HepG2 (cell line): ENCODE results near the gene RBM47. TPM values are rescaled to one million over a fixed set of nuclear protein-coding genes. Genes with fewer than 3 reads are reported as not detected.

ENCODE experiments used
- ATAC-seq: fragments of 200-7000 bp; cut with Tn5 transposase; 3 replicates; pipeline ENCODE4 v1.9.1; 2020; ENCODE audit warnings: mild to moderate bottlenecking, moderate library complexity
- BruUV-seq: library from RNA; stranded (reverse); fragments of 400-500 nt; replicated peaks from 2 replicates; lab custom pipeline; 2021; lab: Mats Ljungman, UMichigan
- CTCF ChIA-PET: fragments of 300-600 bp; formaldehyde crosslinking; extraction: SDS; loops from one replicate; lab custom pipeline; 2021; ENCODE audit warnings: low total read pairs, inconsistent platforms, low intra/inter-chr PET ratio; lab: Yijun Ruan, JAX
- POLR2A ChIA-PET: fragments of 350-600 bp; sonication (Branson Sonifier 250); formaldehyde crosslinking; loops from one replicate; lab custom pipeline; 2020; ENCODE audit warnings: antibody characterized with exemption, inconsistent platforms; lab: Yijun Ruan, JAX
- DNase-seq: peaks from one replicate; pipeline ENCODE4 v3.0.0-alpha.2; 2015; ENCODE audit warnings: low spot score
- FAIRE-seq: peaks from 3 replicates; lab custom pipeline; 2011; peaks lifted over from hg19 to GRCh38; lab: Jason Lieb, UNC
- H2AFZ ChIP-seq: one replicate; pipeline ENCODE4 v1.6.1; 2011; ENCODE audit warnings: low read length, inconsistent platforms
- H3K27ac ChIP-seq: fragments of 300-600 bp; 3 replicates; pipeline ENCODE4 v1.8.0; 2011; ENCODE audit warnings: mixed run types, mild to moderate bottlenecking, mixed read lengths, low read length, inconsistent platforms; ENCODE audit not compliant: insufficient read depth; ENCODE audit errors: extremely low read length
- H3K27me3 ChIP-seq, 2 experiments: fragments of 200-600 bp in 1 of 2; 2 replicates in 1 of 2; 3 replicates in 1 of 2; pipeline versions ENCODE4 v1.6.0 to v1.8.0; 2011; ENCODE audit warnings: low read length in 2 of 2, mild to moderate bottlenecking in 2 of 2, moderate library complexity in 2 of 2, inconsistent platforms in 1 of 2; ENCODE audit not compliant: insufficient read depth in 2 of 2, control insufficient read depth in 1 of 2
- H3K36me3 ChIP-seq, 2 experiments: fragments of 200-600 bp in 1 of 2; replicated peaks in 1 of 2; 2 replicates in 1 of 2; 3 replicates in 1 of 2; pipeline versions ENCODE4 v1.5.1 to v1.8.0; 2011; ENCODE audit warnings: low read length in 2 of 2, inconsistent platforms in 1 of 2; ENCODE audit not compliant: insufficient read depth in 2 of 2, control insufficient read depth in 1 of 2
- H3K4me1 ChIP-seq: 2 replicates; pipeline ENCODE4 v1.5.1; 2012; ENCODE audit warnings: low read length, inconsistent platforms; ENCODE audit not compliant: insufficient read depth
- H3K4me2 ChIP-seq: 2 replicates; pipeline ENCODE4 v1.6.0; 2011; ENCODE audit warnings: low read depth, low read length, inconsistent platforms
- H3K4me3 ChIP-seq, 3 experiments: fragments of 200-600 bp in 1 of 3; sonication (generic), shearing (Covaris generic) in 1 of 3; replicated peaks in 1 of 3; 2 replicates each; pipeline ENCODE4 v1.5.1; 2011 to 2016; ENCODE audit warnings: low read length in 3 of 3, inconsistent platforms in 2 of 3, low read depth in 2 of 3, mild to moderate bottlenecking in 2 of 3, control low read depth in 1 of 3, mixed read lengths in 1 of 3; ENCODE audit not compliant: insufficient read depth in 1 of 3
- H3K79me2 ChIP-seq: one replicate; pipeline ENCODE4 v1.6.1; 2011; ENCODE audit warnings: low read length, inconsistent platforms; ENCODE audit not compliant: insufficient read depth
- H3K9ac ChIP-seq: 2 replicates; pipeline ENCODE4 v1.6.0; 2011; ENCODE audit warnings: mild to moderate bottlenecking, low read depth, low read length, inconsistent platforms; ENCODE audit not compliant: insufficient read depth
- H3K9me3 ChIP-seq: 2 replicates; pipeline ENCODE4 v1.5.1; 2012; ENCODE audit warnings: mild to moderate bottlenecking, low read length
- H4K20me1 ChIP-seq: 2 replicates; pipeline ENCODE4 v1.6.0; 2011; ENCODE audit warnings: inconsistent platforms, mild to moderate bottlenecking, low read length, moderate library complexity; ENCODE audit not compliant: insufficient read depth
- CEBPG ChIP-seq: IDR thresholded peaks from 2 replicates; pipeline ENCODE4 v1.6.1; 2016
- DR1 ChIP-seq: sonication (generic); formaldehyde crosslinking; IDR thresholded peaks from 2 replicates; pipeline ENCODE4 v1.8.0; 2021; ENCODE audit warnings: mild to moderate bottlenecking, missing genetic modification reagents, inconsistent platforms
- EP300 ChIP-seq, 3 experiments: sonication (generic) in 1 of 3; formaldehyde crosslinking in 1 of 3; IDR thresholded peaks; 2 replicates each; pipeline versions ENCODE4 v1.5.1 to v1.6.1; 2011 to 2020; ENCODE audit warnings: low read depth in 2 of 3, low read length in 2 of 3, borderline replicate concordance in 1 of 3, improper control_type of control experiment in 1 of 3, mild to moderate bottlenecking in 1 of 3, missing genetic modification reagents in 1 of 3, moderate library complexity in 1 of 3
- GFI1 ChIP-seq: sonication (generic); formaldehyde crosslinking; IDR thresholded peaks from 2 replicates; pipeline ENCODE4 v1.5.0; 2020; ENCODE audit warnings: missing genetic modification reagents, mild to moderate bottlenecking, borderline replicate concordance
- JUN ChIP-seq: sonication (generic); formaldehyde crosslinking; IDR thresholded peaks from 2 replicates; pipeline ENCODE4 v1.4.0; 2020; ENCODE audit warnings: mild to moderate bottlenecking, missing genetic modification reagents
- MIER3 ChIP-seq: IDR thresholded peaks from 2 replicates; pipeline ENCODE4 v1.6.1; 2016; ENCODE audit warnings: missing compliant biosample characterization, borderline replicate concordance
- MTF1 ChIP-seq: sonication (generic); formaldehyde crosslinking; IDR thresholded peaks from 2 replicates; pipeline ENCODE4 v1.5.0; 2020; ENCODE audit warnings: missing genetic modification reagents
- SMARCC2 ChIP-seq: fragments of 450-650 bp; IDR thresholded peaks from 2 replicates; pipeline ENCODE4 v1.6.1; 2017; ENCODE audit warnings: antibody characterized with exemption, mild to moderate bottlenecking
- TGIF2 ChIP-seq: IDR thresholded peaks from 2 replicates; pipeline ENCODE4 v1.6.1; 2016; ENCODE audit warnings: control low read depth, missing compliant biosample characterization
- THAP11 ChIP-seq: IDR thresholded peaks from 2 replicates; pipeline ENCODE4 v1.6.1; 2016; ENCODE audit warnings: missing biosample characterization, missing genetic modification reagents
- ZFP91 ChIP-seq: sonication (generic); formaldehyde crosslinking; IDR thresholded peaks from 2 replicates; pipeline ENCODE4 v1.9.0; 2022; ENCODE audit warnings: missing genetic modification reagents, mild to moderate bottlenecking, borderline replicate concordance
- ZFYVE20 ChIP-seq: sonication (generic); formaldehyde crosslinking; IDR thresholded peaks from 2 replicates; pipeline ENCODE4 v1.8.0; 2023; ENCODE audit warnings: low read depth, mild to moderate bottlenecking, moderate library complexity, missing genetic modification reagents, borderline replicate concordance
- ZNF274 ChIP-seq: sonication (generic); formaldehyde crosslinking; IDR thresholded peaks from 2 replicates; pipeline ENCODE4 v1.5.1; 2020; ENCODE audit warnings: mild to moderate bottlenecking, missing genetic modification reagents
- ZNF331 ChIP-seq: sonication (generic); formaldehyde crosslinking; IDR thresholded peaks from 2 replicates; pipeline ENCODE4 v1.4.0; 2020; ENCODE audit warnings: missing genetic modification reagents
- ZNF703 ChIP-seq: sonication (generic); formaldehyde crosslinking; IDR thresholded peaks from 2 replicates; pipeline ENCODE4 v1.5.1; 2020; ENCODE audit warnings: missing genetic modification reagents, mild to moderate bottlenecking, moderate library complexity, borderline replicate concordance
- ZNF780A ChIP-seq: sonication (generic); formaldehyde crosslinking; IDR thresholded peaks from 2 replicates; pipeline ENCODE4 v1.8.0; 2022; ENCODE audit warnings: mild to moderate bottlenecking, missing genetic modification reagents, moderate library complexity
- ZSCAN22 ChIP-seq: sonication (generic); formaldehyde crosslinking; IDR thresholded peaks from 2 replicates; pipeline ENCODE4 v1.4.0; 2020; ENCODE audit warnings: mild to moderate bottlenecking, missing genetic modification reagents
- WGBS: methylation state at CpG from one replicate; pipeline ENCODE4 v1.1.6; 2017; ENCODE audit warnings: low lambda C conversion rate; 5-methylcytosine and 5-hydroxymethylcytosine counted together
- in situ Hi-C: cut with HindIII; loops from 2 replicates; pipeline ENCODE4 v1.10.0; 2017; ENCODE audit warnings: low pct_unique_long_range_greater_than_20kb; ENCODE audit not compliant: extremely low pct_ligation_motif_present
- intact Hi-C: fragments of 100-400 bp; cut with micrococcal nuclease; formaldehyde crosslinking; loops from one replicate; pipeline ENCODE4 v1.10.0; 2022; ENCODE audit not compliant: unreplicated experiment
- polyA plus RNA-seq, 8 experiments: library from polyadenylated mRNA; depleted of rRNA in 3 of 8; stranded (reverse) in 7 of 8; unstranded in 1 of 8; fragments of >200 nt; fragmentation: Illumina TruSeq in 4 of 8; extraction: Trizol in 4 of 8; gene quantifications; 2 replicates each; pipeline versions ENCODE4 v1.2.1 to v1.2.3, GENCODE V29; 2011 to 2016; ENCODE audit warnings: low read depth in 4 of 8, missing spikeins in 1 of 8, mixed read lengths in 1 of 8; ENCODE audit not compliant: insufficient read depth in 1 of 8
- total RNA-seq, 5 experiments: library from RNA; depleted of rRNA; stranded (reverse); fragments of >200 nt; fragmentation: Illumina TruSeq; extraction: Trizol; gene quantifications; 2 replicates each; pipeline ENCODE4 v1.2.3, GENCODE V29; 2016; ENCODE audit warnings: low read depth in 1 of 5

RBM47 gene
- total and polyA plus RNA-seq, 2 of the 13 experiments (the other 11 are each of a cell fraction or from before 2014, with no cell fraction given): 1.2 to 2.5 TPM

- no peak for TF ChIP-seq EP300 (IDR thresholded peaks at IDR 0.05; ENCODE audit: low read depth in 2 of 2, low read length in 2 of 2)
- no peak for TF ChIP-seq EP300 (CRISPR knock-in tag; IDR thresholded peaks at IDR 0.05; ENCODE audit: borderline replicate concordance)
- no peak for TF ChIP-seq ZSCAN22 (CRISPR knock-in tag)
- TF ChIP-seq ZNF274 (CRISPR knock-in tag): no peak
- no peak for TF ChIP-seq ZNF780A (CRISPR knock-in tag)
- TF ChIP-seq ZNF703 (CRISPR knock-in tag): no peak
- no peak for TF ChIP-seq ZFP91 (CRISPR knock-in tag)
- TF ChIP-seq ZFYVE20 (CRISPR knock-in tag): no peak
- no peak for TF ChIP-seq ZNF331 (CRISPR knock-in tag)
- no peak for TF ChIP-seq DR1
These were observed 139.7 kb downstream of the RBM47 start (continued) for GRCh38 chr4:40489961-40490360.

- H3K9me3 ChIP-seq: no peaks in the 10 kb centered on the region
- in situ Hi-C loops (no loop called here), intact Hi-C loops (no loop called here)
- no TSS peak for BruUV-seq
- no peak for ATAC-seq
- no peak overlapping the region for H3K27ac ChIP-seq
- DNase-seq: no peak
- no peak overlapping the region for H2AFZ ChIP-seq
- H4K20me1 ChIP-seq: no peaks in the 10 kb centered on the region
- H3K27me3 ChIP-seq: no peaks in the 10 kb centered on the region
- no peaks in the 10 kb centered on the region for H3K79me2 ChIP-seq
- 69% methylated on average over 1 of the region's 1 CpG for WGBS
- CTCF ChIA-PET: no interaction called here
- H3K36me3 ChIP-seq: no peaks in the 10 kb centered on the region
- no peak for TF ChIP-seq THAP11 (CRISPR knock-in tag)
- no peak for TF ChIP-seq GFI1 (CRISPR knock-in tag)
- TF ChIP-seq SMARCC2: no peak
- TF ChIP-seq MTF1 (CRISPR knock-in tag): no peak
- TF ChIP-seq TGIF2 (CRISPR knock-in tag): no peak
- TF ChIP-seq JUN (CRISPR knock-in tag): no peak
- TF ChIP-seq CEBPG (CRISPR knock-in tag): no peak
- TF ChIP-seq MIER3: no peak
- TF ChIP-seq, all 625 proteins: peak for 0
- no peak overlapping the region for H3K4me2 ChIP-seq
- no peak for FAIRE-seq
- POLR2A ChIA-PET: no interaction called here
- H3K4me3 ChIP-seq: no peak overlapping the region
- no peak overlapping the region for H3K9ac ChIP-seq
- peaks cover 1% of the 10 kb centered on the region; the same call in 1 of the 2 replicates for H3K4me1 ChIP-seq
These were observed 143.1 kb downstream of the RBM47 start for GRCh38 chr4:40486534-40486933.
